Natural killer cell (primary cell): ENCODE results near the gene AP1S1. TPM values are rescaled to one million over a fixed set of nuclear protein-coding genes. Genes with fewer than 3 reads are reported as not detected.
A peak's percentile ranks its signal among the peaks of the same experiment; 100 is the strongest.

Source experiments
- ATAC-seq, 3 donors: fragments of 150-1000 bp in 2 of 3; fragments of 200-7000 bp in 1 of 3; cut with Tn5 transposase; 1 replicate in 1 of 3; 2 replicates in 2 of 3; pipeline ENCODE4 v1.10.0; 2021; ENCODE audit warnings: mild to moderate bottlenecking in 2 of 3, moderate library complexity in 2 of 3
- DNase-seq, 2 donors: peaks; one replicate each; pipeline versions ENCODE4 v3.0.0 to v3.0.0-alpha.2; 2013 to 2021; ENCODE audit warnings: mixed read lengths in 1 of 2
- H3K27ac ChIP-seq: one replicate; pipeline ENCODE4 v1.5.1; 2013; ENCODE audit warnings: mild to moderate bottlenecking, low read length
- H3K27me3 ChIP-seq: one replicate; pipeline ENCODE4 v1.6.1; 2013; ENCODE audit warnings: low read length; ENCODE audit not compliant: control insufficient read depth, insufficient read depth
- H3K36me3 ChIP-seq: one replicate; pipeline ENCODE4 v1.6.1; 2013; ENCODE audit warnings: low read length; ENCODE audit not compliant: control insufficient read depth, insufficient read depth
- H3K4me1 ChIP-seq: one replicate; pipeline ENCODE4 v1.6.1; 2013; ENCODE audit warnings: low read length; ENCODE audit not compliant: control insufficient read depth, insufficient read depth
- H3K4me3 ChIP-seq: one replicate; pipeline ENCODE4 v1.5.1; 2013; ENCODE audit warnings: low read length
- H3K9me3 ChIP-seq: one replicate; pipeline ENCODE4 v1.6.1; 2013; ENCODE audit warnings: low read length; ENCODE audit not compliant: control insufficient read depth, insufficient read depth
- H3K27ac Mint-ChIP-seq, 2 donors: one replicate each; pipeline ENCODE4 v1.8.0; 2022; ENCODE audit warnings: mild to moderate bottlenecking in 2 of 2, mixed read lengths in 2 of 2, moderate library complexity in 1 of 2
- H3K27me3 Mint-ChIP-seq, 2 donors: one replicate each; pipeline ENCODE4 v1.8.0; 2022; ENCODE audit warnings: low read depth in 2 of 2, mixed read lengths in 2 of 2
- H3K36me3 Mint-ChIP-seq: one replicate; pipeline ENCODE4 v1.8.0; 2022; ENCODE audit warnings: mixed read lengths
- H3K4me1 Mint-ChIP-seq, 2 donors: one replicate each; pipeline ENCODE4 v1.8.0; 2022; ENCODE audit warnings: mixed read lengths in 2 of 2
- H3K4me3 Mint-ChIP-seq: one replicate; pipeline ENCODE4 v1.8.0; 2022; ENCODE audit warnings: mild to moderate bottlenecking, moderate library complexity, mixed read lengths
- H3K9me3 Mint-ChIP-seq, 2 donors: one replicate each; pipeline ENCODE4 v1.8.0; 2022; ENCODE audit warnings: mixed read lengths in 2 of 2
- WGBS: methylation state at CpG from one replicate; pipeline ENCODE4 v1.1.7; 2013; ENCODE audit warnings: missing lambda C conversion rate; ENCODE audit not compliant: insufficient coverage; 5-methylcytosine and 5-hydroxymethylcytosine counted together
- intact Hi-C: fragments of 100-400 bp; cut with micrococcal nuclease; formaldehyde crosslinking; loops from one replicate; pipeline ENCODE4 v1.14.2; 2022
- total RNA-seq, 4 donors: library from RNA; stranded (reverse); fragments of 120-200 nt in 1 of 4; gene quantifications; one replicate each; pipeline versions ENCODE4 v1.2.3 to v1.2.4, GENCODE V29; 2013 to 2022
- TF ChIP-seq, protein P1 (sequence below): fragments of 200-600 bp; IDR thresholded peaks from one replicate; pipeline ENCODE4 v1.8.0; 2022; ENCODE audit warnings: antibody characterized with exemption

The AP1S1 gene
- total RNA-seq, 3 donors from 2014 or later (not counting 1 experiment from before 2014, with no cell fraction given), result 4.3 to 7.0 (median 5.0) TPM

DNA sequence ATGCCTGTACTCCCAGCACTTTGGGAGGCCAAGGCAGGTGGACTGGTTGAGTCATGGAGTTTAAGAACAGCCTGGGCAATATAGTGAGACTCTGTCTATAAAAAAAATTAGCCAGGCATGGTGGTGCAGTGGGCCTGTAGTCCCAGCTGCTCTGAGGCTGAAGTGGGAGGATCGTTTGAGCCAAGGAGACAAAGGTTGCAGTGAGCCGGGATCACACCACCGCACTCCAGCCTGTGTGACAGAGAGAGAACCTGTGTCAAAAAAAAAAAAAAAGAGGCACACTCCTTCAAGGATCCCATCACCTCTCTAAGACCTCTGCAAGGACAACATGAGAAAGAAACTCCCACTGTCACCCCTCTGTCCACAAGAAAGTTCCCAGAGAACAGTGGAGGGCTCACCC is 21.4 kb downstream of the AP1S1 start:
- Mint-ChIP-seq H3K36me3 (no peaks in the 10 kb centered on the region), H3K27ac (no peak overlapping the region), H3K4me3 (no peak overlapping the region), H3K9me3 (no peaks in the 10 kb centered on the region), H3K27me3 (peaks cover 62 to 79% of the 10 kb centered on the region in 2 donors), H3K4me1 (peaks cover 21 to 47% of the 10 kb centered on the region in 2 donors)
- 51% methylated on average over 3 of the region's 3 CpGs for WGBS
- ATAC-seq, result no peak
- Histone ChIP-seq H3K4me3 (no peak overlapping the region), H3K36me3 (no peaks in the 10 kb centered on the region), H3K9me3 (peaks cover 4% of the 10 kb centered on the region), H3K4me1 (peaks cover 33% of the 10 kb centered on the region), H3K27me3 (peaks cover 63% of the 10 kb centered on the region), H3K27ac (no peak overlapping the region)
- intact Hi-C loops, result no loop called here
- TF ChIP-seq, protein P1, sequence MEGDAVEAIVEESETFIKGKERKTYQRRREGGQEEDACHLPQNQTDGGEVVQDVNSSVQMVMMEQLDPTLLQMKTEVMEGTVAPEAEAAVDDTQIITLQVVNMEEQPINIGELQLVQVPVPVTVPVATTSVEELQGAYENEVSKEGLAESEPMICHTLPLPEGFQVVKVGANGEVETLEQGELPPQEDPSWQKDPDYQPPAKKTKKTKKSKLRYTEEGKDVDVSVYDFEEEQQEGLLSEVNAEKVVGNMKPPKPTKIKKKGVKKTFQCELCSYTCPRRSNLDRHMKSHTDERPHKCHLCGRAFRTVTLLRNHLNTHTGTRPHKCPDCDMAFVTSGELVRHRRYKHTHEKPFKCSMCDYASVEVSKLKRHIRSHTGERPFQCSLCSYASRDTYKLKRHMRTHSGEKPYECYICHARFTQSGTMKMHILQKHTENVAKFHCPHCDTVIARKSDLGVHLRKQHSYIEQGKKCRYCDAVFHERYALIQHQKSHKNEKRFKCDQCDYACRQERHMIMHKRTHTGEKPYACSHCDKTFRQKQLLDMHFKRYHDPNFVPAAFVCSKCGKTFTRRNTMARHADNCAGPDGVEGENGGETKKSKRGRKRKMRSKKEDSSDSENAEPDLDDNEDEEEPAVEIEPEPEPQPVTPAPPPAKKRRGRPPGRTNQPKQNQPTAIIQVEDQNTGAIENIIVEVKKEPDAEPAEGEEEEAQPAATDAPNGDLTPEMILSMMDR, result no peak
- DNase-seq, result no peak

DNA sequence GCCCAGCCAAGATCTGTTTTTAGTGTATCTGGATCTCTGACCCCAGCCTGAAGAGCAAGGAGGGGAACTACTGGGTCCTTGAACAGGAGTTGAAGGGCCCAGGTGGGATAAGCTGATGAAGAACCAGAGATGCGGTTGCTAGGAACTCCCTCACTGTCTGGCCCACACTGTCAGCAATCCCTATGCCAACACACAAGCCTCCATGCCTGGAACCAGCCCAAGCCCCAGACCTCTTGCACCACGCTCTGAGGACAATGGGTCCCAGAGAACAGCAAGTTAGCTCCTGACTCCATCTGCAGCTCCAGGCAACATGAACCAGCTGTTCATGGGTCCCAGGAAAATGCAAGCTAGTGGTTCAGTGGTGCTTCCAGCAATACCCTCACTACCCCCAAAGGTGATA is 23.4 kb downstream of the AP1S1 start:
- H3K27me3 ChIP-seq, result peaks cover 52% of the 10 kb centered on the region
- H3K9me3 Mint-ChIP-seq, result no peaks in the 10 kb centered on the region
- H3K4me3 ChIP-seq, result no peak overlapping the region
- H3K36me3 Mint-ChIP-seq, result no peaks in the 10 kb centered on the region
- no peak overlapping the region for H3K4me3 Mint-ChIP-seq
- H3K9me3 ChIP-seq, result peaks cover 4% of the 10 kb centered on the region
- H3K36me3 ChIP-seq, result no peaks in the 10 kb centered on the region
- no peak overlapping the region for H3K27ac Mint-ChIP-seq
- 87% methylated on average over 2 of the region's 2 CpGs for WGBS
- no peak overlapping the region for H3K27ac ChIP-seq
- peaks cover 14 to 38% of the 10 kb centered on the region in 2 donors for H3K4me1 Mint-ChIP-seq
- peaks cover 60 to 76% of the 10 kb centered on the region in 2 donors for H3K27me3 Mint-ChIP-seq
- H3K4me1 ChIP-seq, result peaks cover 23% of the 10 kb centered on the region
- TF ChIP-seq, protein P1, result no peak
- ATAC-seq (no peak), DNase-seq (no peak)
- intact Hi-C loops, result no loop called here

DNA sequence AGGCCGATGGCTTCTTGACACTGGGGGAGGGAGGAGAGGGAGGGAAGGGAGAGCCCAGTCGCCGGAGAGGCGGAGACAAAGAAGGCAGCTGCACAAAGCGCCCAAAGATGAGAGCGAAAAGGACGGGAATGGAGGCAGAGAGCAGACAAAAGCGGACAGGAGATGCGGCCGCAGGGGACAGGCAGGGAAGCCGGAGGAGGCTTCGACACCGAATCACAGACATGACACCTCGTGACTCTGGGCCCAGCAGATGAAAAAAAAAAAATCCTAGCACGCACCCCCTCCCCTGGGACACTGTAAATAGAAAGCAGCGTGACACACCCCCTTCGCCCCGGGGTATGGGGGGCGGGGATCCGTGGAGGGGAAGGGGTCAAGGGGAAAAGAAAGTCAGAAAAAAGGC is 24.8 kb downstream of the AP1S1 start:
- Mint-ChIP-seq H3K27me3 (peaks cover 57 to 67% of the 10 kb centered on the region in 2 donors), H3K36me3 (no peaks in the 10 kb centered on the region), H3K27ac (no peak overlapping the region), H3K9me3 (no peaks in the 10 kb centered on the region), H3K4me1 (peaks cover 10 to 26% of the 10 kb centered on the region in 2 donors), H3K4me3 (no peak overlapping the region)
- TF ChIP-seq, protein P1, result no peak
- no peaks in the 10 kb centered on the region for H3K9me3 ChIP-seq
- ATAC-seq (no peak), DNase-seq (peak in 1 of 2 donors; percentile 29)
- no peak overlapping the region for H3K27ac ChIP-seq
- intact Hi-C loops, result no loop called here
- WGBS, result 4% methylated on average over 16 of the region's 20 CpGs
- peaks cover 37% of the 10 kb centered on the region for H3K27me3 ChIP-seq
- peaks cover 8% of the 10 kb centered on the region for H3K4me1 ChIP-seq
- H3K4me3 ChIP-seq, result no peak overlapping the region
- H3K36me3 ChIP-seq, result no peaks in the 10 kb centered on the region

DNA sequence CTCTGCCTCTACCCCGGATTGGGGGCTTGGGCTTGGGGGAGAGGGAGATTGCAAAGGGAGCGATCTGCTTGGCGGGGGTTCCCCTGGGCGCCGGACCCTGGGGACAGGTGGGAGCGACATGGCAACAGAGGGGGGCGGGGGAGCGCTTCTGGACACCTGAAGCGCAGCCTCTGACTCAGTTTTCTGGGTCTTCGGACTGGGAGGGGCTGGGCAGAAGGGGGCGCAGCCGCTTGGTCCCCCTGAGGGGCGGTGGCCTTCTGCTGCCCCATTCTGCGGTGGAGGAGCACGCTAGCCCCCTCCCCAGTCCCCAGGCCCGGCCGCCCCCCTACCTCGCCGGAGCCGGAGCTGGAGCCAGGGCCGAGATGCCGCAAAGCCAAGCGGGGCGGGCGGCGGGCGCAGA is 25.4 kb downstream of the AP1S1 start:
- H3K27ac Mint-ChIP-seq, result no peak overlapping the region
- H3K4me1 Mint-ChIP-seq, result peaks cover 6 to 20% of the 10 kb centered on the region in 2 donors
- H3K27me3 ChIP-seq, result peaks cover 32% of the 10 kb centered on the region
- no peaks in the 10 kb centered on the region for H3K9me3 Mint-ChIP-seq
- H3K36me3 ChIP-seq, result no peaks in the 10 kb centered on the region
- no peak overlapping the region for H3K4me3 ChIP-seq
- H3K36me3 Mint-ChIP-seq, result no peaks in the 10 kb centered on the region
- peaks cover 51 to 63% of the 10 kb centered on the region in 2 donors for H3K27me3 Mint-ChIP-seq
- no peaks in the 10 kb centered on the region for H3K9me3 ChIP-seq
- ATAC-seq (no peak), DNase-seq (no peak)
- intact Hi-C loops, result no loop called here
- H3K4me1 ChIP-seq, result peaks cover 4% of the 10 kb centered on the region
- no peak overlapping the region for H3K27ac ChIP-seq
- TF ChIP-seq, protein P1, result no peak
- no peak overlapping the region for H3K4me3 Mint-ChIP-seq
- 5% methylated on average over 27 of the region's 27 CpGs for WGBS
